ENCODE measurements around the gene GSTT2.

GSTT2 gene

GRCh38 chr22:24009227-24010017 is 29.5 kb downstream of the GSTT2 start:
- DNase-seq (ENCODE audit: low spot score) = no peak

GRCh38 chr22:24010018-24010391 is 30.1 kb downstream of the GSTT2 start:
- DNase-seq (ENCODE audit: low spot score) = no peak

- DNase-seq (ENCODE audit: low spot score) = no peak
Measured at GRCh38 chr22:24011735-24012068, 31.8 kb downstream of the GSTT2 start.

GRCh38 chr22:24016156-24016555 is 36.2 kb downstream of the GSTT2 start:
- no peak for DNase-seq (ENCODE audit: low spot score)

GRCh38 chr22:24021304-24021703 is 41.4 kb downstream of the GSTT2 start:
- DNase-seq (ENCODE audit: low spot score) = no peak

GRCh38 chr22:24023204-24023789 is 43.4 kb downstream of the GSTT2 start:
- peak; percentile 4 for DNase-seq (ENCODE audit: low spot score)

- DNase-seq (ENCODE audit: low spot score) = no peak
Measured at GRCh38 chr22:24024354-24024753, 44.4 kb downstream of the GSTT2 start.

GRCh38 chr22:24025475-24025874 is 45.5 kb downstream of the GSTT2 start:
- no peak for DNase-seq (ENCODE audit: low spot score)

GRCh38 chr22:24026056-24026455 is 46.1 kb downstream of the GSTT2 start:
- DNase-seq (ENCODE audit: low spot score) = no peak

- no peak for DNase-seq (ENCODE audit: low spot score)
Measured at GRCh38 chr22:24026733-24027132, 46.8 kb downstream of the GSTT2 start.

GRCh38 chr22:24027389-24027975 is 47.5 kb downstream of the GSTT2 start:
- DNase-seq (ENCODE audit: low spot score) = no peak

GRCh38 chr22:24027991-24028390 is 48.1 kb downstream of the GSTT2 start:
- DNase-seq (ENCODE audit: low spot score) = no peak

- no peak for DNase-seq (ENCODE audit: low spot score)
Measured at GRCh38 chr22:24028533-24028932, 48.6 kb downstream of the GSTT2 start.

GRCh38 chr22:24029304-24029703 is 49.4 kb downstream of the GSTT2 start:
- no peak for DNase-seq (ENCODE audit: low spot score)

- no peak for DNase-seq (ENCODE audit: low spot score)
Measured at GRCh38 chr22:24030186-24030702, 50.3 kb downstream of the GSTT2 start.
